GM19193 (cell line): ENCODE measurements around the gene TAS2R14.

ENCODE experiments used
- POLR2A ChIP-seq: IDR thresholded peaks from 4 replicates; pipeline ENCODE4 v1.6.1; 2011; ENCODE audit not compliant: insufficient read depth, insufficient read length; ENCODE audit errors: extremely low read depth

TAS2R14 gene, protein sequence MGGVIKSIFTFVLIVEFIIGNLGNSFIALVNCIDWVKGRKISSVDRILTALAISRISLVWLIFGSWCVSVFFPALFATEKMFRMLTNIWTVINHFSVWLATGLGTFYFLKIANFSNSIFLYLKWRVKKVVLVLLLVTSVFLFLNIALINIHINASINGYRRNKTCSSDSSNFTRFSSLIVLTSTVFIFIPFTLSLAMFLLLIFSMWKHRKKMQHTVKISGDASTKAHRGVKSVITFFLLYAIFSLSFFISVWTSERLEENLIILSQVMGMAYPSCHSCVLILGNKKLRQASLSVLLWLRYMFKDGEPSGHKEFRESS

DNA sequence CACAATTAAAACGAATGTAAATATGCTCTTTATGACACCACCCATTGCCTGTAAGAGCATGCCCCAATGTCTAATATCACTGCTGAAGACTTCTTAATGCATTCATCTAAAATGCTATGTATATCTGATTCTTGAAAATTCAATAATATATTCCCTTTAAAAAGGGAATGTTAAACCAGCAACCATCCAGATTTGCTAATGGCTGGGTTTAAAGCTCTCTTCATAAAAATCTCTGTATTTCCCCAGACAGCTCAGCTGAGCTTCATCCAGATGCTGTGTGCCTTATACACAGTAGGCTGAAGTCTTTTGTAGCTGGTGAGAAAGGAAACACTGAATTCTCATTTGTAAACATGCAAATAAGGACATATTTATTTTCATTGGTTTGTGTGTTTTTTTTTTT lies at the start of gene TAS2R14:
Gene TAS2R14 (minus strand): TSS at position 101 of the 400 bp plus-strand sequence. CDS start 56 bp downstream, at position 45.
- no peak for TF ChIP-seq POLR2A

- no peak for TF ChIP-seq POLR2A
Observed at GRCh38 chr12:10986812-10987211, 47.7 kb upstream of the TAS2R14 start, which contains the start of gene TAS2R50. Gene TAS2R50 (minus strand): TSS chr12:10986912. CDS start chr12:10986860, 52 bp downstream.

GRCh38 chr12:10982244-10982643 lies 43.2 kb upstream of the TAS2R14 start:
- no peak for TF ChIP-seq POLR2A

DNA sequence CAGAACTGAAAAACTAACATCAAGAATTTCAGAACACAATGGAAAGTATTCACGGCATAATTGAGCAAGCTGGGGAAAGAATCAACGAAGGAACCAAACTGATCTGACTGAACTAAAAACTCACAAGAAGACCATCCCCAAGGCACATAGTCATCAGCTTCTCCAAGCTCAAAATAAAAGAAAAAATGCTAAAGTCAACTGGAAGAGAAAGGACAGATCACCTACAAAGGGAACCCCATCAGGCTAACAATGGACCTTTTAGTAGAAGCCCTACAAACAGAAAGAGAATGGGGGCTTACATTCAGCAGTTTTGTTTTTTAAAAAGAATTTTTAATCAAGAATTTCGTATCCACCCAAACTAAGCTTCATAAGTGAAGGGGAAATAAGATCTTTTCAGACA lies 35.9 kb upstream of the TAS2R14 start:
- no peak for TF ChIP-seq POLR2A

GRCh38 chr12:10968765-10969456 lies 29.8 kb upstream of the TAS2R14 start:
- TF ChIP-seq POLR2A = no peak

- no peak for TF ChIP-seq POLR2A
Observed at GRCh38 chr12:10967409-10967808, 28.3 kb upstream of the TAS2R14 start.

- TF ChIP-seq POLR2A = no peak
Observed at GRCh38 chr12:10966314-10966713, 27.3 kb upstream of the TAS2R14 start.

DNA sequence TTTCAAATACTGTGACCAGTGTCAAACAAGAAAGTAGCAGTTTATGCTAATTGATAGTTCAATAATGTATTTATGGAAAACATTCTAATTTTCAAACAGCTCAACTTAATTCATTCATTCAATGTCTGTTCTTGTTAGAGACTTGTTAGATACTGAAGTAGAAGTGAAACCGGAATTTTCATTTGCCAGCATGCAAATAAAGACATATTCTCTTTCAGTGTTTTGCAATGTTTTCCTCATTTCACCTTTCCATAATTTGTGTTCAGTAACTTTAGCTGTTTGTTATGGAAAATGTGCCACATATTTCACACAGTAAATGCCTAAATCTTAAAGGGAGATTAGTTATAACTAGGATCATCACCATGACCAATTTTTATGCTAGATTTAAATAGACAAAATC lies 26.4 kb upstream of the TAS2R14 start:
- no peak for TF ChIP-seq POLR2A

DNA sequence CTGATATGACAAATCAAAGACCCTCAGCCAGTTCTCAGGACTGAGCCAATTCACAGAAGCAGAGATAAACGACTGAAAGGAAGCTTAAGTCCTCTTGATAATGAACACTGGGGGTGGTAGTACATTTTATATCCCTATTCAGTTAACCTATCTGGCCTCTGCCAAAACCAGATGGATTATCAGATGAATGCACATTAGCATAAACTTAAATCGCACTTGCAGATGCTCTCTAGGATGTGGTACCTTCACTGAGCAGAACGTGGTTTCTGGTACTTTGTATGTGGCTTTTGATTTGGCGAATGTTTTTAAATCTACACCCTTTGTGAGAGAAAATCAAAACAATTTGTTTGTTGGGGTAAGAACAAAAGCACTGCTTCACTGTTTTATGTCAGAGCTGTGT lies 21.1 kb upstream of the TAS2R14 start:
- no peak for TF ChIP-seq POLR2A

GRCh38 chr12:10959804-10960203 lies 20.7 kb upstream of the TAS2R14 start:
- no peak for TF ChIP-seq POLR2A

DNA sequence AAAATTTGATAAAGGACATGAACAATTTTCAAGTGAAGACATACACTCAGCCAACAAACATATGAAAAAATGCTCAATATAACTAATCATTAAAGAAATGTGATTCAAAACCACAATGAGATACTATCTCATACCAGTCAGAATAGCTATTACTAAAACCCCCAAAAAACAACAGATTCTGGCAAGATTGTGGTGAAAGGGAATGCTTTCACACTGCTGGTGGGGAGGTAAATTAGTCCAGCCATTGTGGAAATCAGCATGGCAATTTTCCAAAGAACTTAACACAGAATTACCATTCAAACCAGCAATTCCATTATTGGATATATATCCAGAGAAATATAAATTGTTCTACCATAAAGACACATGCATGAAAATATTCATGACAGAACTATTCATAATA lies 18.7 kb upstream of the TAS2R14 start:
- no peak for TF ChIP-seq POLR2A

GRCh38 chr12:10956085-10956484 lies 17.0 kb upstream of the TAS2R14 start:
- TF ChIP-seq POLR2A = no peak

- TF ChIP-seq POLR2A = no peak
Observed at GRCh38 chr12:10952645-10953044, 13.6 kb upstream of the TAS2R14 start.

DNA sequence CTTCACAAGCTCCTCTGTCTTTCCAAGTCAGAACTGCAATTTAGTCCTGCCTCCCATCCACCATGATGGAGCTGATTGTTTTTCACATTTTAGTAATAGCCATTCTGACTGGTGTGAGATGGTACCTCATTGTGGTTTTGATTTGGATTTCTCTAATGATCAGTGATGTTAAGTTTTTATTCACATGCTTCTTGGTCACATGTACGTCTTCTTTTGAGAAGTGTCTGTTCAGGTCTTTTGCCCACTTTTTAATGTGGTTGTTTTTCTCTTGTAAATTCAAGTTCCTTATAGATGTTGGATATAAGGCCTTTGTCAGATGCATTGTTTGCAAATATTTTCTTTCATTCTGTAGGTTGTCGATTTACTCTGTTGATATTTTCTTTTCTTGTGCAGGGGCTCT lies 4.1 kb upstream of the TAS2R14 start:
- no peak for TF ChIP-seq POLR2A

- no peak for TF ChIP-seq POLR2A
Observed at GRCh38 chr12:10941916-10942607, 3.0 kb upstream of the TAS2R14 start.
